Smooth muscle cell (in vitro differentiated cells): ENCODE results near the gene ZNF284. TPM values are rescaled to one million over a fixed set of nuclear protein-coding genes. Genes with fewer than 3 reads are reported as not detected.

Source experiments
- DNase-seq: peaks from one replicate; lab custom pipeline; 2025; ENCODE audit not compliant: unreplicated experiment; lab: John Stamatoyannopoulos, UW
- H2AFZ ChIP-seq: fragments of 200-600 bp; sonication (generic); 2 replicates; pipeline ENCODE4 v1.6.0; 2016; ENCODE audit warnings: antibody characterized with exemption, low read depth, mild to moderate bottlenecking
- H3F3A ChIP-seq: fragments of 200-600 bp; sonication (generic); 2 replicates; pipeline ENCODE4 v1.6.0; 2017; ENCODE audit warnings: antibody characterized with exemption, low read depth
- H3K27ac ChIP-seq: fragments of 200-600 bp; sonication (generic); 2 replicates; pipeline ENCODE4 v1.5.1; 2016; ENCODE audit warnings: low read depth, mild to moderate bottlenecking
- H3K27me3 ChIP-seq: fragments of 200-600 bp; sonication (generic); 2 replicates; pipeline ENCODE4 v1.6.1; 2016; ENCODE audit warnings: low read depth, mild to moderate bottlenecking
- H3K36me3 ChIP-seq: fragments of 200-600 bp; sonication (generic); 2 replicates; pipeline ENCODE4 v1.5.1; 2016; ENCODE audit warnings: low read depth
- H3K4me1 ChIP-seq: fragments of 200-600 bp; sonication (generic); 2 replicates; pipeline ENCODE4 v1.5.1; 2016; ENCODE audit warnings: low read depth
- H3K4me2 ChIP-seq: fragments of 200-600 bp; sonication (generic); 2 replicates; pipeline ENCODE4 v1.6.0; 2016; ENCODE audit warnings: mild to moderate bottlenecking
- H3K4me3 ChIP-seq: fragments of 200-600 bp; sonication (generic); 2 replicates; pipeline ENCODE4 v1.5.1; 2016; ENCODE audit warnings: mild to moderate bottlenecking
- H3K79me2 ChIP-seq: fragments of 200-600 bp; sonication (generic); 2 replicates; pipeline ENCODE4 v1.6.0; 2016; ENCODE audit warnings: low read depth, mild to moderate bottlenecking
- H3K9ac ChIP-seq: fragments of 200-600 bp; sonication (generic); 2 replicates; pipeline ENCODE4 v1.6.0; 2016; ENCODE audit warnings: low read depth
- H3K9me3 ChIP-seq: fragments of 200-600 bp; sonication (generic); replicated peaks from 2 replicates; pipeline ENCODE4 v1.5.1; 2016; ENCODE audit warnings: low read depth
- H4K20me1 ChIP-seq: fragments of 200-600 bp; sonication (generic); 2 replicates; pipeline ENCODE4 v1.6.0; 2016; ENCODE audit warnings: low read depth
- CTCF ChIP-seq: fragments of 200-600 bp; sonication (generic); IDR thresholded peaks from 2 replicates; pipeline ENCODE4 v1.5.1; 2017; ENCODE audit warnings: borderline replicate concordance, mild to moderate bottlenecking, antibody characterized with exemption; ENCODE audit not compliant: insufficient read depth, poor library complexity, severe bottlenecking
- WGBS: methylation state at CpG from one replicate; pipeline ENCODE4 v1.1.7; 2016; ENCODE audit warnings: low lambda C conversion rate; 5-methylcytosine and 5-hydroxymethylcytosine counted together
- polyA plus RNA-seq: library from polyadenylated mRNA; unstranded; fragments of >200 nt; fragmentation: Nextera tagmentation; extraction: Ambion mirVana; gene quantifications from 2 replicates; pipeline ENCODE4 v1.2.1, GENCODE V29; 2016
- total RNA-seq: library from RNA; depleted of rRNA; stranded (reverse); fragments of >200 nt; gene quantifications from 2 replicates; pipeline ENCODE4 v1.2.3, GENCODE V29; 2014

ZNF284 gene
- total and polyA plus RNA-seq, 2 experiments from 2014 or later: 0.91 to 2.4 TPM

- TF ChIP-seq CTCF: no peak
- no peaks in the 10 kb centered on the region for H3K4me1 ChIP-seq
- no peak overlapping the region for H3K9ac ChIP-seq
- peaks cover 43% of the 10 kb centered on the region for H3K36me3 ChIP-seq
- no peak overlapping the region for H3K27ac ChIP-seq
- H2AFZ ChIP-seq: no peak overlapping the region
- H3K27me3 ChIP-seq: no peaks in the 10 kb centered on the region
- no peak for DNase-seq
- H3F3A ChIP-seq: no peaks in the 10 kb centered on the region
- H3K9me3 ChIP-seq: no peaks in the 10 kb centered on the region
- no peak overlapping the region for H3K4me3 ChIP-seq
- no peaks in the 10 kb centered on the region for H3K79me2 ChIP-seq
- no peak overlapping the region for H3K4me2 ChIP-seq
- WGBS: 95% methylated on average over 2 of the region's 2 CpGs
- no peaks in the 10 kb centered on the region for H4K20me1 ChIP-seq
Measured at GRCh38 chr19:44059229-44059628, 12.7 kb upstream of the ZNF284 start.

DNA sequence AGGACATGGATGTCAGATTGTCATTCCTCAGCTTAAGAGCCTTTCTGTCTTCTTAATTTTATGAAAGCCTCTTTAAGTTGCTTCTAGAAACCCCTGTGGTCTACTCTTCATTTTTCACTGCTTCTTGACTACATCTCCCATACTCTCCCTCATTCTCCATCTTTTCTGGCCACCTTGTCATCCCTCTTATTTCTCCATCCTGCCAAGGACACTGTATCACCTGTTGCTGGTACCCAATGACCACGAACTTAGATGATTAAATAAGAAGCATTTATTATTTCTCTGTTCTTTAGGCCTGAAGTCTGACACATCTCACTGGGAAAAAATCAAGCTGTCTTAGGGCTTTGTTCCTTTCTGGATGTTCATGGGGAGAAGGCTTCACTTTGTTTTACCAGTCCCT, 10.9 kb upstream of the ZNF284 start:
- H3K27ac ChIP-seq: no peak overlapping the region
- H4K20me1 ChIP-seq: no peaks in the 10 kb centered on the region
- H3K9ac ChIP-seq: no peak overlapping the region
- peaks cover 53% of the 10 kb centered on the region for H3K36me3 ChIP-seq
- WGBS: 94% methylated on average over 1 of the region's 1 CpG
- H2AFZ ChIP-seq: no peak overlapping the region
- no peaks in the 10 kb centered on the region for H3K27me3 ChIP-seq
- TF ChIP-seq CTCF: no peak
- no peaks in the 10 kb centered on the region for H3K4me1 ChIP-seq
- no peak overlapping the region for H3K4me2 ChIP-seq
- no peaks in the 10 kb centered on the region for H3F3A ChIP-seq
- peaks cover 4% of the 10 kb centered on the region for H3K9me3 ChIP-seq
- no peaks in the 10 kb centered on the region for H3K79me2 ChIP-seq
- H3K4me3 ChIP-seq: no peak overlapping the region
- DNase-seq: no peak

DNA sequence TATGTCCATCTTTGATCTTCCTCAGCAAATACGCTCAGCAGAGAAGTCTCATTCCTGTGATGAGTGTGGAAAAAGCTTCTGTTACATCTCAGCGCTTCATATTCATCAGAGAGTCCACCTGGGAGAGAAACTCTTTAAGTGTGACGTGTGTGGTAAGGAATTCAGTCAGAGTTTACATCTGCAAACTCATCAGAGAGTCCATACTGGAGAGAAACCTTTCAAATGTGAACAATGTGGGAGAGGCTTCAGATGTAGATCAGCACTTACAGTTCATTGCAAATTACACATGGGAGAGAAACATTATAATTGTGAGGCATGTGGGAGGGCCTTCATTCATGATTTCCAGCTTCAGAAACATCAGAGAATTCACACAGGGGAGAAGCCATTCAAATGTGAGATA, 5.7 kb upstream of the ZNF284 start:
- Histone ChIP-seq H3K9ac (no peak overlapping the region), H3K27ac (no peak overlapping the region), H3K4me1 (no peaks in the 10 kb centered on the region), H3F3A (no peaks in the 10 kb centered on the region), H3K36me3 (peaks cover 60% of the 10 kb centered on the region), H3K27me3 (no peaks in the 10 kb centered on the region), H2AFZ (no peak overlapping the region), H3K4me3 (no peak overlapping the region), H3K4me2 (no peak overlapping the region), H3K79me2 (no peaks in the 10 kb centered on the region), H4K20me1 (no peaks in the 10 kb centered on the region), H3K9me3 (peaks cover 16% of the 10 kb centered on the region)
- DNase-seq: no peak
- TF ChIP-seq CTCF: no peak
- 65% methylated on average over 3 of the region's 3 CpGs for WGBS

- H3K9me3 ChIP-seq: peaks cover 16% of the 10 kb centered on the region
- H2AFZ ChIP-seq: no peak overlapping the region
- H3K79me2 ChIP-seq: peaks cover 7% of the 10 kb centered on the region
- H4K20me1 ChIP-seq: no peaks in the 10 kb centered on the region
- 100% methylated on average over 1 of the region's 1 CpG for WGBS
- H3F3A ChIP-seq: no peaks in the 10 kb centered on the region
- no peaks in the 10 kb centered on the region for H3K27me3 ChIP-seq
- H3K4me2 ChIP-seq: no peak overlapping the region
- no peak for TF ChIP-seq CTCF
- H3K4me1 ChIP-seq: peaks cover 6% of the 10 kb centered on the region
- no peak overlapping the region for H3K4me3 ChIP-seq
- peaks cover 30% of the 10 kb centered on the region for H3K36me3 ChIP-seq
- no peak for DNase-seq
- no peak overlapping the region for H3K27ac ChIP-seq
- H3K9ac ChIP-seq: no peak overlapping the region
Measured at GRCh38 chr19:44069415-44069814, 2.5 kb upstream of the ZNF284 start.
